Trophoblast cell (in vitro differentiated cells and primary cell): ENCODE data around the gene PFKFB2.

Source experiments
- DNase-seq, 2 donors: peaks; one replicate each; pipeline ENCODE4 v3.0.0-alpha.2; 2016
- H2AFZ ChIP-seq: 2 replicates; pipeline ENCODE4 v1.6.1; 2013; ENCODE audit warnings: low read length, moderate library complexity, mild to moderate bottlenecking; ENCODE audit not compliant: insufficient read depth, poor library complexity
- H2AK5ac ChIP-seq: 2 replicates; pipeline ENCODE4 v1.6.1; 2013; ENCODE audit warnings: mild to moderate bottlenecking, low read length
- H2BK120ac ChIP-seq: 2 replicates; pipeline ENCODE4 v1.6.1; 2013; ENCODE audit warnings: low read length, mild to moderate bottlenecking, moderate library complexity; ENCODE audit not compliant: insufficient read depth, poor library complexity
- H2BK12ac ChIP-seq: 2 replicates; pipeline ENCODE4 v1.6.1; 2013; ENCODE audit warnings: mild to moderate bottlenecking, low read length, moderate library complexity
- H2BK5ac ChIP-seq: 2 replicates; pipeline ENCODE4 v1.6.1; 2013; ENCODE audit warnings: low read length, low read depth, moderate library complexity, mild to moderate bottlenecking; ENCODE audit not compliant: poor library complexity
- H3K14ac ChIP-seq: 2 replicates; pipeline ENCODE4 v1.6.1; 2013; ENCODE audit warnings: mild to moderate bottlenecking, low read length
- H3K18ac ChIP-seq: 2 replicates; pipeline ENCODE4 v1.6.1; 2013; ENCODE audit warnings: mild to moderate bottlenecking, low read length
- H3K23ac ChIP-seq: 2 replicates; pipeline ENCODE4 v1.6.1; 2013; ENCODE audit warnings: low read length
- H3K27ac ChIP-seq: 2 replicates; pipeline ENCODE4 v1.5.1; 2013; ENCODE audit warnings: low read depth, mild to moderate bottlenecking, inconsistent platforms, low read length, moderate library complexity
- H3K27me3 ChIP-seq: 2 replicates; pipeline ENCODE4 v1.6.1; 2013; ENCODE audit warnings: inconsistent platforms, mild to moderate bottlenecking, low read length, moderate library complexity; ENCODE audit not compliant: insufficient read depth
- H3K36me3 ChIP-seq, 2 experiments: 1 replicate in 1 of 2; 2 replicates in 1 of 2; pipeline ENCODE4 v1.6.1; 2013; ENCODE audit warnings: low read length in 2 of 2, mild to moderate bottlenecking in 2 of 2, moderate library complexity in 1 of 2; ENCODE audit not compliant: insufficient read depth in 2 of 2, control insufficient read depth in 1 of 2
- H3K4ac ChIP-seq: 2 replicates; pipeline ENCODE4 v1.6.1; 2013; ENCODE audit warnings: low read depth, mild to moderate bottlenecking, low read length, moderate library complexity
- H3K4me1 ChIP-seq, 2 experiments: 1 replicate in 1 of 2; 2 replicates in 1 of 2; pipeline ENCODE4 v1.6.1; 2013; ENCODE audit warnings: low read length in 2 of 2, mild to moderate bottlenecking in 2 of 2, moderate library complexity in 1 of 2; ENCODE audit not compliant: insufficient read depth in 2 of 2, control insufficient read depth in 1 of 2
- H3K4me2 ChIP-seq: 2 replicates; pipeline ENCODE4 v1.6.1; 2013; ENCODE audit warnings: inconsistent platforms, mild to moderate bottlenecking, low read length, moderate library complexity
- H3K4me3 ChIP-seq: 2 replicates; pipeline ENCODE4 v1.5.1; 2013; ENCODE audit warnings: mild to moderate bottlenecking, low read depth, low read length, inconsistent platforms
- H3K79me1 ChIP-seq: one replicate; pipeline ENCODE4 v1.6.1; 2013; ENCODE audit warnings: low read length
- H3K79me2 ChIP-seq: 2 replicates; pipeline ENCODE4 v1.6.1; 2013; ENCODE audit warnings: low read length, mild to moderate bottlenecking; ENCODE audit not compliant: control insufficient read depth, insufficient read depth, poor library complexity
- H3K9ac ChIP-seq: 2 replicates; pipeline ENCODE4 v1.6.1; 2013; ENCODE audit warnings: mild to moderate bottlenecking, low read length
- H3K9me3 ChIP-seq: 2 replicates; pipeline ENCODE4 v1.6.1; 2013; ENCODE audit warnings: low read depth, mild to moderate bottlenecking, control low read depth, inconsistent platforms, low read length; ENCODE audit not compliant: insufficient read depth
- H4K12ac ChIP-seq: 2 replicates; pipeline ENCODE4 v1.6.1; 2013; ENCODE audit warnings: low read depth, mild to moderate bottlenecking, low read length, moderate library complexity
- H4K8ac ChIP-seq: 2 replicates; pipeline ENCODE4 v1.6.1; 2013; ENCODE audit warnings: low read depth, mild to moderate bottlenecking, low read length, moderate library complexity
- H4K91ac ChIP-seq: one replicate; pipeline ENCODE4 v1.6.1; 2013; ENCODE audit warnings: low read depth, mild to moderate bottlenecking, low read length, moderate library complexity
- WGBS: extraction: QIAGEN DNeasy Blood & Tissue Kit; methylation state at CpG from one replicate; pipeline ENCODE4 v1.1.7; 2013; ENCODE audit warnings: missing lambda C conversion rate; ENCODE audit not compliant: insufficient read length, insufficient coverage; ENCODE audit errors: extremely low coverage; 5-methylcytosine and 5-hydroxymethylcytosine counted together

Gene PFKFB2

DNA sequence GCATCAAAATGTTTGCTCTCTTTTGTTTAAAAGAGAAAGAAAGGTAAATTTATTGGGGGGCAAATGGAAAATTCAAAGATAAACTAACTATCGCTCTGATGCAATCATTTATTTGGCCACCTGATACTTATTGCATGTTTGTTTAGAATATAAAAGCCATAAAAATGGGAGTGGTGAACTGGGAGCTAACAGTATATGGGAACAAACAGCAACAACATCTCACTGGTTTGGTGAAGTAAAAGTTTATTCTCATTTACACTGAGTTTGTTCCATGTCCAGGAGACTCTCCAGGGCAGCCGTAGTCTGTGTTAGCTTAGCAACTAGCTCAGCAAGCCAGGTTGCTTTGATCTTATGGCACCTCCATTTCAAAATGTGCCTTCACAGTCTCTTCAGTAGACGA, 71.3 kb downstream of the PFKFB2 start:
- Histone ChIP-seq H3K23ac (no peak overlapping the region), H3K9me3 (no peaks in the 10 kb centered on the region), H4K91ac (no peak overlapping the region), H2BK5ac (no peak overlapping the region), H3K14ac (no peak overlapping the region), H4K12ac (no peak overlapping the region), H3K79me1 (no peaks in the 10 kb centered on the region), H3K4ac (no peak overlapping the region), H2BK12ac (no peak overlapping the region), H3K36me3 (no peaks in the 10 kb centered on the region), H3K4me1 (no peaks in the 10 kb centered on the region), H2AK5ac (no peak overlapping the region), H3K4me3 (no peak overlapping the region), H4K8ac (no peak overlapping the region), H3K79me2 (no peaks in the 10 kb centered on the region), H3K9ac (no peak overlapping the region), H2AFZ (no peak overlapping the region), H3K18ac (no peak overlapping the region), H3K27me3 (no peaks in the 10 kb centered on the region), H3K4me2 (no peak overlapping the region), H3K27ac (no peak overlapping the region), H2BK120ac (no peak overlapping the region)
- DNase-seq: no peak
- WGBS: no CpG with 5 or more reads among the region's 3 CpGs

DNA sequence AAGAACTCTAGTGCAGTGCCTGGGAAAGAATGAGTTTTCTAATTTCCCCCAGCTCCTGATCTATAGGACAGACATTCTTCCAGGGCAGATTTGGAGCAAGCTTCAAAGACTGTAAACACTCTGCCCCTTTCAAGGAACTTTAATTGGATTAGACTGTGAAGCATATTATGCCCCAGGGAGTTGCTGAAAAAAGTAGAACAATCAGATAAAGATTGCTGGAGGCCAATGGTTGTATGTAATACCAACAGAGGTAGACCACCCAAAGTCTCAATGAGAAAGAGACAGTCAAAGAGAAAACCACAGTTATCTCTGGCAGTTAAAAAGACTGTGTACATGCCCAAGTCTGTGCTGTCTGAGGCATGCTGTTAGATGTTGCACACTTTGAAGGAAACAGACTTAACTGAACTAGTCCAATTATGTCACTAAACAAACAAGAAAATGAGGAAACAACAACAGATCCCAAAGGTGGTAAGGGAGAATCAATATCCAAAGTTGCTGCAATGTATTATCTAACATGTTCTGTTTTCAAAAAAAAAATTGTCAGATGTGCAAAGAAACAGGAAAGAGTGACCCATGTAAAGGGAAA, 75.4 kb downstream of the PFKFB2 start:
- H3K23ac ChIP-seq: no peak overlapping the region
- no peak overlapping the region for H3K18ac ChIP-seq
- H3K14ac ChIP-seq: no peak overlapping the region
- no peak overlapping the region for H4K91ac ChIP-seq
- no peaks in the 10 kb centered on the region for H3K27me3 ChIP-seq
- no peaks in the 10 kb centered on the region for H3K36me3 ChIP-seq
- H4K8ac ChIP-seq: no peak overlapping the region
- H3K9me3 ChIP-seq: no peaks in the 10 kb centered on the region
- H2BK120ac ChIP-seq: no peak overlapping the region
- peak in 1 of 2 donors; percentile 37 for DNase-seq
- no peak overlapping the region for H2AK5ac ChIP-seq
- H3K4me1 ChIP-seq: no peaks in the 10 kb centered on the region
- peak overlapping the region; percentile 39 for H3K27ac ChIP-seq
- no peak overlapping the region for H2AFZ ChIP-seq
- no peak overlapping the region for H3K4me3 ChIP-seq
- H2BK5ac ChIP-seq: no peak overlapping the region
- H3K9ac ChIP-seq: no peak overlapping the region
- no peak overlapping the region for H4K12ac ChIP-seq
- H3K79me2 ChIP-seq: no peaks in the 10 kb centered on the region
- no peak overlapping the region for H2BK12ac ChIP-seq
- H3K79me1 ChIP-seq: no peaks in the 10 kb centered on the region
- no peak overlapping the region for H3K4me2 ChIP-seq
- no peak overlapping the region for H3K4ac ChIP-seq

DNA sequence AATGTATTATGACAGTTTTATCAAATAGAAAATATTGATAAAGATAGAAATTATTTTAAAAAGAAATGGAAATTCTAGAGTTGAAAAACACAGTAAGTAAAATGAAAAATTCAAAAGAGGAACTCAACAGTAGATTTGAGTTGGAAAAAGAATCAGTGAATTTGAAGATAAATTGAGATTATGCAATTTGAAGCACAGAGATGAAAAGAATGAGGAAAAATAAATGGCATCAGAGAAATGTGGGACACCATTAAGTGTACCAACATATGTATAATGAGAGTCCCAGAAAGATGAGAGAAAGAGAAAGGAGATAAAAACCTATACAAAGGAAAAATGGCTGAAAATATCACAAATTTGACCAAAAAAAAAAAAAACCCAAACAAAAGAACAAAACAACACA, 76.0 kb downstream of the PFKFB2 start:
- no peaks in the 10 kb centered on the region for H3K4me1 ChIP-seq
- no peak overlapping the region for H3K18ac ChIP-seq
- no peak overlapping the region for H2BK120ac ChIP-seq
- no peak overlapping the region for H4K8ac ChIP-seq
- no peaks in the 10 kb centered on the region for H3K27me3 ChIP-seq
- no peaks in the 10 kb centered on the region for H3K36me3 ChIP-seq
- no peak overlapping the region for H2BK5ac ChIP-seq
- H3K27ac ChIP-seq: no peak overlapping the region
- no peaks in the 10 kb centered on the region for H3K79me2 ChIP-seq
- H3K23ac ChIP-seq: no peak overlapping the region
- no peaks in the 10 kb centered on the region for H3K79me1 ChIP-seq
- H3K4me3 ChIP-seq: no peak overlapping the region
- no peak overlapping the region for H3K4me2 ChIP-seq
- H3K9ac ChIP-seq: no peak overlapping the region
- H2AFZ ChIP-seq: no peak overlapping the region
- no peak overlapping the region for H3K4ac ChIP-seq
- H2BK12ac ChIP-seq: no peak overlapping the region
- H3K9me3 ChIP-seq: no peaks in the 10 kb centered on the region
- DNase-seq: no peak
- H4K91ac ChIP-seq: no peak overlapping the region
- H3K14ac ChIP-seq: no peak overlapping the region
- no peak overlapping the region for H2AK5ac ChIP-seq
- no peak overlapping the region for H4K12ac ChIP-seq
